Dermis blood vessel endothelial cell (primary cell): ENCODE measurements around the gene RBMS3. TPM values are rescaled to one million over a fixed set of nuclear protein-coding genes. Genes with fewer than 3 reads are reported as not detected.
"Not testable (repeated sequence)": the region's sequence is repeated elsewhere in the genome, so short reads cannot be mapped to it uniquely, and the experiment has no call there.

Source experiments
- DNase-seq: peaks from one replicate; pipeline ENCODE4 v3.0.0; 2010
- total RNA-seq: library from RNA; depleted of rRNA; stranded (reverse); fragments of >200 nt; gene quantifications from 2 replicates; pipeline ENCODE4 v1.2.3, GENCODE V29; 2014

RBMS3 gene
- total RNA-seq, 1 donor from 2014 or later, result 37.6 TPM

DNA sequence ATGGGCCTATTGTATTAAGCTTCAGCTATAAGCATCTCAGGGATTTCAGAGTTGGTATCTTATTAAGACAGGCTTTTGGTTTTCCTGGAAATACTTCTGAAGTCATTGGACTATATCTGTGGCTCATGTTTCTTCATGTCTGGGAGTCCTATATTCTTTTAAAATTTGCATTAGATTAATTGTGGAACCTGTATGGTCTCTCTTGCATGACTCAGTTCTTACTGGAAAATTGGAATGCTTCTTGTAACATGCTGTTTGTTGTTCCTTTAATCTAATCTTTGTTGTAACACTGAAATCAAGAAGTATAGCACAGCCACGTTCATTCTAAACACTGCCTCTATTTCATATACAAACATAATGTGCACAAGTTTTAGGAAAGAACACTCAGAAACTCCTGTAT lies 208.1 kb downstream of the RBMS3 start:
- no peak for DNase-seq

DNA sequence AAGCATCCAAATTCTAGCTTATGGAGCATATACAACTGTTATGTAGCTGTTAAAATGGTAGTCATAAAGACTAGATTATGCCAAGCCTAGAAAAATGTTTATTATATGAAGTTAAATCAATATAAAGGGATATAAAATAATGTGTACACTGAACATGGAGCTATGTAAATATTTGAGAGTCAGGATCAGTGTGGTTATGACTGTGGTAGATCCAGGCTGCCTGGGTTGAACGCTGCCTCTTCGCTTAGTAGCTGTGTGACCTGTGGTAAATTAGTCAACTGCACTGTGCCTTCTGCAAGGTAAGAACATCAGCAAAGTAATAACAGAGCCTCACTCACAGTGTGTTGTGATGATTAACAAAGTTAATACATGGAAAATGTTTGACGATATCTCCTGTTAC lies 212.2 kb downstream of the RBMS3 start:
- DNase-seq, result no peak

DNA sequence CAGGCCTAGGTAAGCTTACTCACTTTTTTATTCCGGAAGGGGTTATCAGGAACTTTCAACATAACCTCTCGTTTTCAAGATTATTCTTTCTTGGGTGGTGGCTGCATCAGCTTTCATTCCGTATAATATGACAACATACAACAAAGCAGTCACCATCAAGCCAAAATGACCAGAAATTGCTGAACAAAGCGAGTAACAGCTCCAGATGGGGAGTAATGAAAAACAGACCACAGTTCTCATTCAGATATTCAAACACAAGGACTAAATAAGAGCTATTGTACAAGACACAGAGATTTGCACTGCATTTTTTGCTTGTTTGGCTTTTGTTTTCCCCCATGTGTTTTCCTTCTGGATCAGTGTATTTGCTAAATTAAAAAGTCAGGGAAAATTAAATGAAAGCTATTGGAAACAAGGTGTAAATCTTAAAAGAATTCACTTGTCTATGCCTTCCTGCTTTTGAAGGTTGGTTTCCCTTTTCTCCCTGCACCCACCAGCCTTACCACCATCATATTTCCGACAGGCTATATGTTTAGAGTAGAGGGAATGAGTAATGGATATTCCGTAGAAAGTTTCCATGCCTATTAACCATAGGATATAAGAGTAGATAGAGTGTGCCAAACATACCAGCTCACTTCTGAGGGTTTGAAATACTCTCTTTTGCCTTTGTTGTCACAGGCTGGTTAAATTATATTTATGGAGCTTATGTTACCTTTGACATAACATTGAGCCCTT lies 213.6 kb downstream of the RBMS3 start:
- no peak for DNase-seq

DNA sequence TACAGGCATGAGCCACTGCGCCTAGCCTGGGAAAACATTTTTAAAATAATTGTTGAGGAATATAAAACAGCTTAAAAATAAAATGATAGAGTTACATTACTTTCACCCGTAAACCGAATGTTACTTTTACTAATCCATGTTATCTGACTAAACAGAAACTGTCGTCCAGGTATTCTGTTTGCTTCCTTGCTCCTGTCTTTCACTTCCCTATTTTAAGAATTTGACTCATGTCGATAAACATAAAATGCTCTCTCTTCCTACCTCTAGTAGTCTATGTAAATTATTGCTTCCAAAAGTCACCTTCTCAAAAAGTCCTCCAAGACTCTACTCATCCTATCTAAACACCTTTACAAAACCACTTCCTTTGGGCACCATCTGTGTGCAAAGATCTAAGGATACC lies 216.4 kb downstream of the RBMS3 start:
- DNase-seq, result no peak

DNA sequence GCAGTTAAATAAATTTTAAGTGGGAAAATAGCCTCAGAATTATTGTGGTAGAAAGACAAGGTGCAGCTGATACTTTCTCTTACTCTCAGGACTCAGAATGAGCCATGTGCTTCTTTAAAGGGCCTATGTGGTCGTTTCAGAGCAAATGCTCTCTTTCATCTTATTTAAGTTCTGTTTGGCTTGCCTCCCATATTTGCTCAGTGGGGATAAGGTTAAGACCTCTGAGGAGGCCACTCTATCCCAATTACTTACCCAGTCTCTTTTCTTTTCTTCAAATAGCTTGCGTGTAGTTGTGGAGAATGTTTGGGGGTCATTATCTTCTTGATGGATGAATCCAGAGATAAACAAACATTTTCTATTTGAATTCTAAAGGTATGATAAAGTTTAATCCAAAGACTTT lies 221.9 kb downstream of the RBMS3 start:
- DNase-seq, result no peak

DNA sequence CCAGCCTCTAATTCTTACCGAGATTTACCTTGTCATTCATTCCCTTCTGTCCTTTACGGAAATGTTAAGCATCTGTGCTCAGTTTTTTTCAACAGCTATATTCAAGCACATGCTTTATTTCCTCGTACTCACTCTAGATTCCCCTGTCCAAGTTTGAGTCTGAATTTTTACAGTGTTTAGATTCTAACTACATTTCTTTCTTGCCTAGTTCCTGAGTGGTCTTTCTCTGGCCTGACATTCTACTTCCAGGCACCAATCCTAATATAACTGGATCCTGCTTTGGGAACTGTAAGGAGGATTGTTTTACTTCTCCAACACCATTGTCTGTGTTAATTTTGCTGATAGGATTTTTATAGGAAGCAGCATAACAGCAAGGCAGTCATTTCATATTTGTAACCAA lies 222.4 kb downstream of the RBMS3 start:
- no peak for DNase-seq

DNA sequence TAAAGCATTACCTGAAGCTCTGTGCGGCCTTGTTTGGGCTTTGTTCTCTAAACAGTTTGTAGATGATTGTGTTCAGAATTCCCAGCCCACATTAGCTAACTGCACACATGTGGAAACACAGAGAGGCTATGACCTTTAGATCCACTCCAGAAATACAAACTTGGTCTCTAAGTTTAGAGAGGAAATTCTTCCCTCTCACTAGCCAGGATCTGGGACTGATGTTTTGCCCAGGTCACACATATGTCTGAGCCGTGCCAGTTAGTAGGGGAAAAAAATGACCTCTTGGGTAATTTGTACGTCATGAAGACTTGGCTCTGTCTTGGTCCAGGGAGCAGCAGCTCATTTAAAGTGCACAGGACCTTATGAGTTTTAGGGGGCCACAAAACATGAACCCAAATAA lies 223.1 kb downstream of the RBMS3 start:
- no peak for DNase-seq

DNA sequence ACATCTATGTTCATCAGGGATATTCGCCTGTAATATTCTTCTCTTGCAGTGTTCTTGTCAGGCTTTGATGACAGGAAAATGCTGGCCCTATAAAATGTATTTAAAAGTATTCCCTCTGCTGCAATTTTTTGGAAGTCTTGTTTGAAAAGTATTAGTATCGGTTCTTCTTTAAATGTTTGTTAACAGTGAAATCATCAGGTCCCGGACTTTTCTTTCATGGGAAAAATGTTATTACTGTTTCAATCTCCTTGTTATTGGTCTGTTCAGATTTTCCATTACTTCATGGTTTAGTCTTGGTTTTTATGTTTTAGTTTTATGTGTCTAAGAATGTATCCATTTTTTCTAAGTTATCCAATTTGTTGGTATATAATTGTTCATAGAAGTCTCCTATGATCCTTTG lies 225.6 kb downstream of the RBMS3 start:
- no peak for DNase-seq

DNA sequence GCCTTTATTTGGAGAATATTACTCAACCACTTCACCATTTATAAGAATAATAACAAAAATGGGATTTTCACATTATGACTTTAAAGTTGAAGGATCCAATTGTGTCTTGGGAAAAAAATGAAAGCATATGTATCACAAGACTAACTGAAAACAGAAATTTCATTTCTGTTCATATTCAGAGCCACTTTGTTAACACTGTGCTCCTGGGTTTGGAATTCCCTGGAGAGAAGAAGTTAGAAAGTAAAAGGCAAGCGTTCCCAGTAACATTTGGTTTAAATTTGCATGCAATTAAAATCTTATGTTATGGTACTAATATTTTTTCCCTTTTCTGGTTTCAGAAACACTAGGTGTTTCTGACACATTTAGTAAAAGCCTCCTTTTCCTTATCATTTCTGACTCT lies 230.8 kb downstream of the RBMS3 start:
- DNase-seq, result no peak

DNA sequence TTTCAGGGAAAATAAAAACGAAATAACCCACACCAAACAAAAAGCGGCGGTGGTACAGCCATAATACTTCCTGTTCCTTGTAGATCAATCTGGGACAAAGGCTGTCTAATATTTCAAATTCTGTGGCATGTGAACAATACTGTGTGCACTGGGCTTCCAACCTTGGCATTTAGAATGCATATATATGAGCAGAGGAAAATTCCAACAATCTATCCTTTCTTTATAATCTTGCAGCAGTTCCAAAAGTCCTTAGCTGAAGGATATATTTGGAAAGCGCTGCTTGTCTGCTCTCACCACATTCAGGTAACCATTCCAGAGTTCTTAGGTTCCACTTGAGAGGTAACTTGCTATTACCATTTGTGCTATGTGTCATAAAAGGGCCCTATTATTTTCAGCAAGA lies 231.8 kb downstream of the RBMS3 start:
- peak; percentile 40 for DNase-seq

GRCh38 chr3:29513236-29513635 lies 232.4 kb downstream of the RBMS3 start:
- peak; percentile 58 for DNase-seq

GRCh38 chr3:29514170-29514569 lies 233.3 kb downstream of the RBMS3 start:
- DNase-seq, result peak; percentile 13

DNA sequence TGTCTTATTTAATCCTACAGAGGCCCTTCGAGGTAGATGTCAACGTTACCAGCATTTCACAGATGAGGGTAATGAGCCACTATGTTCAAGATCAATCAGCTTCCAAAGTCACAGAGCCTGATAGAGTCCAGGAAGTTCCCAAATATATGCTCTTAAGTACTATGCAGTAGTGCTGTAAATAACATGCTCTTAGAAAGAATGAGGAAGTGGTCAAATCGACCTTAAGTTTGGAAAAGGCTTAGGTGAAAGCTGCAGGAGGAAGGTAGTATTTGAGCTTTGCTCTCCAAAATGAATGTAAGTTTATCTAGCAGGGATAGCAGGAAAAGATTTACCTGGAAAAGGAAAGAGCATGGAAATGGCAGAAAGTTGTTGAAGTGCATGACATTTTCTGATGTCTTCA lies 234.0 kb downstream of the RBMS3 start:
- peak; percentile 11 for DNase-seq

GRCh38 chr3:29515451-29515850 lies 234.6 kb downstream of the RBMS3 start:
- peak; percentile 50 for DNase-seq

GRCh38 chr3:29516164-29516563 lies 235.3 kb downstream of the RBMS3 start:
- no peak for DNase-seq

GRCh38 chr3:29520764-29521163 lies 239.9 kb downstream of the RBMS3 start:
- no peak for DNase-seq

GRCh38 chr3:29521293-29521692 lies 240.4 kb downstream of the RBMS3 start:
- DNase-seq, result no peak

GRCh38 chr3:29521751-29522150 lies 240.9 kb downstream of the RBMS3 start:
- DNase-seq, result no peak

- DNase-seq, result not testable (repeated sequence)
Observed at GRCh38 chr3:29524433-29524832, 243.6 kb downstream of the RBMS3 start.

DNA sequence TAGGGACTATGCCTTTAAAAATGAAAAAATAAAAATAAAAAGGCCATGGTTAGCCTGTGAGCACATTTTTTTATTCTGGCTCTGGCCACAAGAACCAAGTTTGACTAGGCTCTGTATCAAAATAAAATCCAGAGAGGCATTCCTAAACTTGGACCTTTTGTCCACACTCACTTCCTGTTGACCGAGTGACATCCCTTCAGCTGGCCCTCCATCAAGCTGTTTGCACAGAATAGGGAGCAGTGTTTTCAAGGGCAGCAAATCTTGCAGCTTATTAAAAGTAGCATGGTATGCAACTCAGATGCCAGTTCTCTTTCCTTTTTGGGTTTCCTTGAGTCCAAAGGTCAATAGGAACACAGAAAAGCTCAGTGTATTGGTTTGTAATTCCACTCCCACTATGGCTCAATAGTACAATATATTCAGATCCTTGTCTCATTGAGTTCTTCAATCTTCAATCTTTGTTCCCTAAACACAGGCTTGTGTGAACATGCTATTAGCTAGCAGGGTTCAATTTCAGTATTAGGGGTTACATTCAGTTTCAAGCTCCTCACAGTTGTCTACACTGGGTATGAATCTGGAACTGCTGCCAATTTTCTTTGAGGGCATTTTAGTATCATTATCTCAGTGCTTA lies 244.5 kb downstream of the RBMS3 start:
- peak; percentile 88 for DNase-seq

DNA sequence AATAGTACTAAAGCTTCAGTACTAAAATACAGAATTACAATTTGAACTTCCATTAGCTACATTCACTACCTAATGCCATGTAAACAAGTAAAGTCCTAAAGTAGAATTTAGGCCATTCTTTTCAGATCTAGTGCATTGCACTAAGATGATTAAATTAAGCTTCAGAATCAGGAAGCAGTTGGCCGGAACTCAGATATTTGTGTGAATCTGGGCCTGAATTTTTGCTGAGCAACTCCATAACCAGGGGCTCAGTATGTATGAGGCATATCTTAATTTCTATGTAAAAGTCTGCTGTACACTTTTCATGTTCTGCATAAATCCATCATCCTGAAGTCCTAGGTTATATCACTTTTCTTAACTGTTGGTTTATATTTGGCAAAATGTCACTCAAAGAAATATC lies 246.4 kb downstream of the RBMS3 start:
- DNase-seq, result peak; percentile 51

GRCh38 chr3:29531644-29532043 lies 250.8 kb downstream of the RBMS3 start:
- no peak for DNase-seq

GRCh38 chr3:29532473-29532872 lies 251.6 kb downstream of the RBMS3 start:
- no peak for DNase-seq

DNA sequence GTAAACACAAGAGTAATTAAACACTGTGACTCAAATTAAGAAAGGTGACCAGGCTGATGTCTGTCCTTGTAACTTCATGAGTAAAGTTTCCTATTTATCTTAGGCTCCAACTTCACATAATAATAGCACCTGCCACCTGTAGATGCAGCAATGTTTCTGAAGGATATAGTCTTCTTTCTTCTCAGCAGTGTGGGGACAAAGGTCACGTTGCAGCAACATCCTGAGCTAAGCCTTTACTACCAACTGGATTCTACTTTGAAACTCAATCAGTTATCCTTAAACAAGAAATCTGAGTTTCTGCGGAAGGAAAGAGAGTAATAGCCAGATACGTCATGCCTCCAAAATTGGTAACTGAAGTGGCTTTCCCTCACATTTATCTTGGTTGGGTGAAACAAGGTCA lies 253.1 kb downstream of the RBMS3 start:
- DNase-seq, result peak; percentile 91
